Measurements from ENCODE around the gene DCAF8. TPM values are rescaled to one million over a fixed set of nuclear protein-coding genes. Genes with fewer than 3 reads are reported as not detected.

The DCAF8 gene
- total RNA-seq, 1 experiment from 2014 or later = 152 TPM

DNA sequence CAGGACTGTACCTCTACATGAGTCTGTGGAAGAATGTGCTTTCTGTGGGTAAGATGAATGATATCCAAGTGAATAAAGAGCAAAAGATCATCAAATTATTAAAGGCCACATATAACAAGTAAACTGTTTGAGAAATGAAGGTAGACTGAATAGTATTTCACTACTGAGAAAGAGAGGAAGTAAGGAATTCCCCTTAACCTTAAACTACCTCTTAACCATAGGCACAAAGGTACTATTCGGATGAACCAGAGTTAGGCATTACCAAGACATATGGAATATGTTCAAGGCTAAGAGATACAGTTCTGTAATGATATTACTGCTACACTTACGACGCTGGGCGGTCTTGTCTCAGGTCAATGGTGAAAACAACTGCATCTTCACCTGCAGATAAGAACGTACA, 25.5 kb downstream of the DCAF8 start:
- POLR2A ChIA-PET (ENCODE audit: unreplicated experiment) = no interaction called here
- intact Hi-C loops (cut with micrococcal nuclease; ENCODE audit: unreplicated experiment) = no loop called here

DNA sequence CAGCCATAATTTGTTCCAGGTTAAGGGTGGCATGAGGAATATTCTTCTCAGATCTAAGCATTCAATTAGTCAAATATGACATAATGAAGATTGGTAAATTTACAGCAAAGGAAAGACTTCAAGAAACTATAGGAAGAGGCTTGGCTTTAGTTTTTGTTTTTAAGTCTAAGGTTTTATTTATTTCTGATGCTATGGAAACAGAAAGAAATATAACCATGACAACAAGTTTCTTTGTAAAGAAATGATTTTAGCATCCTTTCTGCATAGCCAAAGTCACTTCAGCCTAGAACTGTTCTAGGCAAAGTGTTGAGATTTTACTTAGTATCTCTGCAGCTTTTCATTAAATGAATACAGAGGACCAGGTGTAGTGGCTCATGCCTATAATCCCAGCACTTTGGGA, 29.4 kb downstream of the DCAF8 start:
- Histone ChIP-seq H3F3A (ENCODE audit: insufficient read depth, low read depth) (no peaks in the 10 kb centered on the region; the same call in 1 of the 2 replicates), H3K9me3 (ENCODE audit: insufficient read depth, low read depth) (no peaks in the 10 kb centered on the region), H3K4me3 (no peak overlapping the region), H3K9me2 (ENCODE audit: insufficient read depth) (no peaks in the 10 kb centered on the region), H3K27ac (no peak overlapping the region), H3K27me3 (ENCODE audit: insufficient read depth, low read depth) (no peaks in the 10 kb centered on the region), H4K20me1 (ENCODE audit: insufficient read depth) (peaks cover 7% of the 10 kb centered on the region; the same call in 1 of the 2 replicates), H3K79me2 (ENCODE audit: low read depth) (no peaks in the 10 kb centered on the region), H3K4me2 (no peak overlapping the region), H3K4me1 (replicated peaks; ENCODE audit: insufficient read depth) (no peaks in the 10 kb centered on the region), H2AFZ (no peak overlapping the region), H3K36me3 (ENCODE audit: low read depth) (peaks cover 36% of the 10 kb centered on the region)
- ChIA-PET POLR2A (ENCODE audit: unreplicated experiment) (no interaction called here), CTCF (no interaction called here)
- BruUV-seq (replicated peaks) = no TSS peak
- no peak for DNase-seq
- intact Hi-C loops (cut with micrococcal nuclease; ENCODE audit: unreplicated experiment) = no loop called here
- no peak for TF ChIP-seq EZH2 (IDR thresholded peaks at IDR 0.05; ENCODE audit: low read depth)
- TF ChIP-seq, protein P1, sequence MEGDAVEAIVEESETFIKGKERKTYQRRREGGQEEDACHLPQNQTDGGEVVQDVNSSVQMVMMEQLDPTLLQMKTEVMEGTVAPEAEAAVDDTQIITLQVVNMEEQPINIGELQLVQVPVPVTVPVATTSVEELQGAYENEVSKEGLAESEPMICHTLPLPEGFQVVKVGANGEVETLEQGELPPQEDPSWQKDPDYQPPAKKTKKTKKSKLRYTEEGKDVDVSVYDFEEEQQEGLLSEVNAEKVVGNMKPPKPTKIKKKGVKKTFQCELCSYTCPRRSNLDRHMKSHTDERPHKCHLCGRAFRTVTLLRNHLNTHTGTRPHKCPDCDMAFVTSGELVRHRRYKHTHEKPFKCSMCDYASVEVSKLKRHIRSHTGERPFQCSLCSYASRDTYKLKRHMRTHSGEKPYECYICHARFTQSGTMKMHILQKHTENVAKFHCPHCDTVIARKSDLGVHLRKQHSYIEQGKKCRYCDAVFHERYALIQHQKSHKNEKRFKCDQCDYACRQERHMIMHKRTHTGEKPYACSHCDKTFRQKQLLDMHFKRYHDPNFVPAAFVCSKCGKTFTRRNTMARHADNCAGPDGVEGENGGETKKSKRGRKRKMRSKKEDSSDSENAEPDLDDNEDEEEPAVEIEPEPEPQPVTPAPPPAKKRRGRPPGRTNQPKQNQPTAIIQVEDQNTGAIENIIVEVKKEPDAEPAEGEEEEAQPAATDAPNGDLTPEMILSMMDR (conservative IDR thresholded peaks at IDR 0.05) = no peak

More for the DNA sequence above, 25.5 kb downstream of the DCAF8 start:
- Histone ChIP-seq H3K27me3 (ENCODE audit: insufficient read depth, low read depth) (no peaks in the 10 kb centered on the region), H3K4me1 (replicated peaks; ENCODE audit: insufficient read depth) (no peaks in the 10 kb centered on the region), H3K9me3 (ENCODE audit: insufficient read depth, low read depth) (no peaks in the 10 kb centered on the region), H4K20me1 (ENCODE audit: insufficient read depth) (peaks cover 17% of the 10 kb centered on the region), H3K4me3 (no peak overlapping the region), H2AFZ (no peak overlapping the region), H3K79me2 (ENCODE audit: low read depth) (no peaks in the 10 kb centered on the region), H3K36me3 (ENCODE audit: low read depth) (peaks cover 31% of the 10 kb centered on the region), H3K9me2 (ENCODE audit: insufficient read depth) (no peaks in the 10 kb centered on the region), H3K27ac (no peak overlapping the region), H3F3A (ENCODE audit: insufficient read depth, low read depth) (no peaks in the 10 kb centered on the region; the same call in 1 of the 2 replicates), H3K4me2 (no peak overlapping the region)
- no TSS peak for BruUV-seq (replicated peaks)
- no peak for DNase-seq
- CTCF ChIA-PET = no interaction called here
- no peak for TF ChIP-seq EZH2 (IDR thresholded peaks at IDR 0.05; ENCODE audit: low read depth)
- TF ChIP-seq, protein P1 (conservative IDR thresholded peaks at IDR 0.05) = no peak

DNA sequence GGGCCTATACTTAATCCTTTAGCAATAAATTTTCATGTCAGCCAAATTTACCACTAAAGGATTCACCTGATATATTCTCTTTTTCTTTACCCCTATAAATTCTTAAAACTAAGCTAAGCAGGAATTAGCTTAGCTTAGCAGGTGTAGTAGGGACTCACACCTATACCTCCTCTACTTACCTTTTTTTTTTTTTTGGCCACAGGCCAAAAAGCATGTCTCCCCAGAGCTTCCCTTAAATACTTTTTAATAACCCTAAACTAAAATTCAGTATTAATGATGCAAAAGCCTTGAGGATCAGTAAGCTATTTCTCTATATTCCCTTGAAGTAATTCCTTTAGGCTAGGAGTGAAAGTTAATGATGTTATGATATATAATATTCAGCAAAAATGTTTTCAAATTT, 33.9 kb downstream of the DCAF8 start:
- no peak overlapping the region for H3K27ac ChIP-seq
- no peaks in the 10 kb centered on the region for H3K27me3 ChIP-seq (ENCODE audit: insufficient read depth, low read depth)
- TF ChIP-seq, protein P1 (conservative IDR thresholded peaks at IDR 0.05) = no peak
- no peak for TF ChIP-seq EZH2 (IDR thresholded peaks at IDR 0.05; ENCODE audit: low read depth)
- H2AFZ ChIP-seq = no peak overlapping the region
- H3K4me1 ChIP-seq (replicated peaks; ENCODE audit: insufficient read depth) = no peaks in the 10 kb centered on the region
- no peak overlapping the region for H3K4me3 ChIP-seq
- peaks cover 35% of the 10 kb centered on the region for H3K36me3 ChIP-seq (ENCODE audit: low read depth)
- H4K20me1 ChIP-seq (ENCODE audit: insufficient read depth) = peaks cover 6% of the 10 kb centered on the region; the same call in 1 of the 2 replicates
- no peak overlapping the region for H3K4me2 ChIP-seq
- DNase-seq = no peak
- H3K79me2 ChIP-seq (ENCODE audit: low read depth) = no peaks in the 10 kb centered on the region
- H3F3A ChIP-seq (ENCODE audit: insufficient read depth, low read depth) = no peaks in the 10 kb centered on the region; the same call in 1 of the 2 replicates
- ChIA-PET CTCF (interaction anchor here (0.7 to 1.3 kb wide), 3 partner anchors 9 to 35 kb away, joined by 3 to 9 read pairs (median 3); no protein-coding TSS in a partner anchor), POLR2A (ENCODE audit: unreplicated experiment) (interaction anchor here (0.5 kb wide), 2 partner anchors 103 to 305 kb away, joined by 3 to 6 read pairs; no protein-coding TSS in a partner anchor)
- BruUV-seq (replicated peaks) = no TSS peak
- no peaks in the 10 kb centered on the region for H3K9me2 ChIP-seq (ENCODE audit: insufficient read depth)
- intact Hi-C loops (cut with micrococcal nuclease; ENCODE audit: unreplicated experiment) = no loop called here
- no peaks in the 10 kb centered on the region for H3K9me3 ChIP-seq (ENCODE audit: insufficient read depth, low read depth)

All from PC-9 (cell line).